ENCODE data around the gene COL6A6. TPM values are rescaled to one million over a fixed set of nuclear protein-coding genes. Genes with fewer than 3 reads are reported as not detected.
"Not testable (repeated sequence)": the region's sequence is repeated elsewhere in the genome, so short reads cannot be mapped to it uniquely, and the experiment has no call there.

COL6A6 gene
- total RNA-seq, 4 donors from 2014 or later, result 0.06 to 5.2 (median 0.57) TPM

- DNase-seq (ENCODE audit: low spot score), result no peak
- no peak for TF ChIP-seq CTCF (IDR thresholded peaks at IDR 0.05)
- no peak for ATAC-seq (ENCODE audit: low FRiP score)
Observed at GRCh38 chr3:130529486-130530215, 12.7 kb downstream of the COL6A6 start.

GRCh38 chr3:130533247-130533646 is 16.3 kb downstream of the COL6A6 start:
- TF ChIP-seq CTCF (IDR thresholded peaks at IDR 0.05), result no peak
- DNase-seq (ENCODE audit: low spot score) (no peak), ATAC-seq (ENCODE audit: low FRiP score) (no peak)

- TF ChIP-seq CTCF (IDR thresholded peaks at IDR 0.05), result no peak
- ATAC-seq (ENCODE audit: low FRiP score) (no peak), DNase-seq (ENCODE audit: low spot score) (no peak)
Observed at GRCh38 chr3:130537673-130538304, 20.8 kb downstream of the COL6A6 start.

- no peak for DNase-seq (ENCODE audit: low spot score)
- ATAC-seq (ENCODE audit: low FRiP score), result no peak
- no peak for TF ChIP-seq CTCF (IDR thresholded peaks at IDR 0.05)
Observed at GRCh38 chr3:130539005-130539404, 22.0 kb downstream of the COL6A6 start.

GRCh38 chr3:130543322-130543721 is 26.3 kb downstream of the COL6A6 start:
- ATAC-seq (ENCODE audit: low FRiP score) (no peak), DNase-seq (ENCODE audit: low spot score) (no peak)
- no peak for TF ChIP-seq CTCF (IDR thresholded peaks at IDR 0.05)

GRCh38 chr3:130546920-130547679 is 30.1 kb downstream of the COL6A6 start:
- ATAC-seq (ENCODE audit: low FRiP score), result no peak
- no peak for DNase-seq (ENCODE audit: low spot score)
- no peak for TF ChIP-seq CTCF (IDR thresholded peaks at IDR 0.05)

- not testable (repeated sequence) for ATAC-seq (ENCODE audit: low FRiP score); DNase-seq (ENCODE audit: low spot score)
Observed at GRCh38 chr3:130547680-130548065, 30.7 kb downstream of the COL6A6 start.

All from omental fat pad (tissue), 4 donors.